ENCODE results near the gene BCL3.

DNA sequence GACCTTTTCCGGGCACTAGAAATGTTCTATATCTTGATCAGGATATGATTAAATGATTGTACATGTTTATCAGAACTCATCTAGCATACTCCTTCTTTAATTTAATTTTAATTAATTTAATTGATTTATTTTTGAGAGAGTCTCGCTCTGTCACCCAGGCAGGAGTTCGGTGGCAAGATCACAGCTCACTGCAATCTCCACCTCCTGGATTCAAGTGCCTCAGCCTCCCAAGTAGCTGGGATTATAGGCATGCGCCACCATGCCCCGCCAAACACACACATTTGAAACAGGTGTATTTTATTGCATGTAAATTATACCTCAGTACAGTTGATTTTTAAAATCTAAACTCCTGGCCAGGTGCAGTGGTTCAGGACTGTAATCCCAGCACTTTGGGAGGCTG lies 17.4 kb upstream of the BCL3 start:
- TF ChIP-seq POLR2A (IDR thresholded peaks at IDR 0.05): no peak
- TF ChIP-seq, protein P1, sequence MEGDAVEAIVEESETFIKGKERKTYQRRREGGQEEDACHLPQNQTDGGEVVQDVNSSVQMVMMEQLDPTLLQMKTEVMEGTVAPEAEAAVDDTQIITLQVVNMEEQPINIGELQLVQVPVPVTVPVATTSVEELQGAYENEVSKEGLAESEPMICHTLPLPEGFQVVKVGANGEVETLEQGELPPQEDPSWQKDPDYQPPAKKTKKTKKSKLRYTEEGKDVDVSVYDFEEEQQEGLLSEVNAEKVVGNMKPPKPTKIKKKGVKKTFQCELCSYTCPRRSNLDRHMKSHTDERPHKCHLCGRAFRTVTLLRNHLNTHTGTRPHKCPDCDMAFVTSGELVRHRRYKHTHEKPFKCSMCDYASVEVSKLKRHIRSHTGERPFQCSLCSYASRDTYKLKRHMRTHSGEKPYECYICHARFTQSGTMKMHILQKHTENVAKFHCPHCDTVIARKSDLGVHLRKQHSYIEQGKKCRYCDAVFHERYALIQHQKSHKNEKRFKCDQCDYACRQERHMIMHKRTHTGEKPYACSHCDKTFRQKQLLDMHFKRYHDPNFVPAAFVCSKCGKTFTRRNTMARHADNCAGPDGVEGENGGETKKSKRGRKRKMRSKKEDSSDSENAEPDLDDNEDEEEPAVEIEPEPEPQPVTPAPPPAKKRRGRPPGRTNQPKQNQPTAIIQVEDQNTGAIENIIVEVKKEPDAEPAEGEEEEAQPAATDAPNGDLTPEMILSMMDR (IDR thresholded peaks at IDR 0.05 in 4 of 5, conservative IDR thresholded peaks at IDR 0.05 in 1 of 5): no peak
